Pancreas (tissue), 10 donors: ENCODE data around the gene COL11A1. TPM values are rescaled to one million over a fixed set of nuclear protein-coding genes. Genes with fewer than 3 reads are reported as not detected.

Source experiments
- ATAC-seq, 4 donors: fragments of 200-7000 bp; cut with Tn5 transposase; one replicate each; pipeline versions ENCODE4 v1.8.0 to v1.9.1; 2020; ENCODE audit warnings: mild to moderate bottlenecking in 4 of 4, moderate library complexity in 4 of 4
- DNase-seq, 6 donors: peaks; one replicate each; pipeline ENCODE4 v3.0.0-alpha.2; 2020
- FAIRE-seq: peaks from 2 replicates; lab custom pipeline; 2012; peaks lifted over from hg19 to GRCh38; lab: Jason Lieb, UNC
- H3K27ac ChIP-seq, 4 donors: fragments of 200-600 bp; sonication (generic); 1 replicate in 3 of 4; 2 replicates in 1 of 4; pipeline versions ENCODE4 v1.5.0 to v1.8.0; 2020
- H3K27me3 ChIP-seq, 4 donors: fragments of 200-600 bp; one replicate each; pipeline ENCODE4 v1.8.0; 2021
- H3K36me3 ChIP-seq, 3 donors: fragments of 200-600 bp; sonication (generic) in 1 of 3; one replicate each; pipeline versions ENCODE4 v1.5.0 to v1.8.0; 2020 to 2021
- H3K4me1 ChIP-seq, 3 donors: fragments of 200-600 bp; one replicate each; pipeline ENCODE4 v1.8.0; 2021
- H3K4me3 ChIP-seq, 4 donors: fragments of 200-600 bp; sonication (generic) in 2 of 4; one replicate each; pipeline versions ENCODE4 v1.5.0 to v1.8.0; 2020 to 2021
- H3K9me3 ChIP-seq, 4 donors: fragments of 200-600 bp; one replicate each; pipeline ENCODE4 v1.8.0; 2021
- CTCF ChIP-seq, 4 donors: fragments of 200-600 bp; sonication (generic) in 3 of 4; IDR thresholded peaks; one replicate each; pipeline versions ENCODE4 v1.5.0 to v1.8.0; 2021; ENCODE audit warnings: antibody characterized with exemption in 4 of 4
- WGBS, 2 donors: extraction: QIAGEN DNeasy Blood & Tissue Kit; methylation state at CpG; one replicate each; pipeline ENCODE4 v1.1.7; 2013; 5-methylcytosine and 5-hydroxymethylcytosine counted together
- intact Hi-C, 3 donors: fragments of 100-400 bp; cut with DNase I; formaldehyde crosslinking; loops; one replicate each; pipeline versions ENCODE4 v1.11.1 to v1.14.2; 2022
- polyA plus RNA-seq, 2 donors: library from polyadenylated mRNA; stranded (reverse); fragments of 200-250 nt; gene quantifications; one replicate each; pipeline ENCODE4 v1.2.3, GENCODE V29; 2013
- total RNA-seq, 6 donors: library from RNA; stranded (reverse); fragmentation: NEBNext Ultra II Directional in 4 of 6; extraction: Animal tissue kit (Norgen Biotek cat#: 25700) in 4 of 6; gene quantifications; one replicate each; pipeline versions ENCODE4 v1.2.1 to v1.2.4, GENCODE V29; 2021 to 2023
- donor health status: healthy with polysubstance abuse.
- donor health status: DM: no; HTN: no; CAD: no; lungs with moderate emphysema.
- donor health status: DM: no; HTN: no; CAD: no.
- donor health status: control.
- donor health status: control.
- donor health status: Bipolar disorder and iron deficiency.
- donor health status: DM: yes; HTN: yes; CAD: no.
- donor health status: DM: no; HTN: no; CAD: no.
- donor health status: DM: no; HTN: no; CAD: no.
- donor health status: DM: yes; HTN: yes; CAD: no.

The COL11A1 gene
- total and polyA plus RNA-seq, 8 donors: 0.08 to 5.7 (median 0.38) TPM; not detected in 1

- Histone ChIP-seq H3K4me1 (no peaks in the 10 kb centered on the region), H3K27ac (no peak overlapping the region), H3K4me3 (no peak overlapping the region), H3K36me3 (no peaks in the 10 kb centered on the region), H3K27me3 (peaks cover 0 to 3% (median 0%) of the 10 kb centered on the region in 4 donors), H3K9me3 (no peaks in the 10 kb centered on the region)
- FAIRE-seq (no peak), DNase-seq (no peak), ATAC-seq (peak in 1 of 4 donors; percentile 40)
- 45 to 57% methylated on average over 17 of the region's 17 CpGs for WGBS, 2 donors
- TF ChIP-seq CTCF (IDR thresholded peaks at IDR 0.05): peak in 3 of 4 donors; percentile 34 to 53 (median 37)
- intact Hi-C loops: no loop called here
Measured at GRCh38 chr1:102970496-102971078, 137.7 kb downstream of the COL11A1 start.

- FAIRE-seq: no peak
- H3K4me1 ChIP-seq: no peaks in the 10 kb centered on the region
- intact Hi-C loops: no loop called here
- peaks cover 0 to 3% (median 0%) of the 10 kb centered on the region in 4 donors for H3K27me3 ChIP-seq
- ATAC-seq: no peak
- no peak overlapping the region for H3K27ac ChIP-seq
- H3K36me3 ChIP-seq: no peaks in the 10 kb centered on the region
- no peak for TF ChIP-seq CTCF (IDR thresholded peaks at IDR 0.05)
- no peaks in the 10 kb centered on the region for H3K9me3 ChIP-seq
- WGBS, 2 donors: 18 to 27% methylated on average over 1 of the region's 1 CpG
- DNase-seq: no peak
- H3K4me3 ChIP-seq: no peak overlapping the region
Measured at GRCh38 chr1:102967786-102968185, 140.5 kb downstream of the COL11A1 start.

GRCh38 chr1:102961549-102961948, 146.8 kb downstream of the COL11A1 start:
- WGBS, 2 donors: 80 to 92% methylated on average over 2 of the region's 2 CpGs
- Histone ChIP-seq H3K27ac (no peak overlapping the region), H3K27me3 (no peaks in the 10 kb centered on the region), H3K36me3 (no peaks in the 10 kb centered on the region), H3K4me1 (no peaks in the 10 kb centered on the region), H3K4me3 (no peak overlapping the region), H3K9me3 (no peaks in the 10 kb centered on the region)
- no peak for DNase-seq
- intact Hi-C loops: no loop called here
- no peak for ATAC-seq
- no peak for TF ChIP-seq CTCF (IDR thresholded peaks at IDR 0.05)
- no peak for FAIRE-seq

- DNase-seq (no peak), FAIRE-seq (no peak)
Measured at GRCh38 chr1:102954576-102954975, 153.7 kb downstream of the COL11A1 start.

More at GRCh38 chr1:102954576-102954975, 153.7 kb downstream of the COL11A1 start:
- Histone ChIP-seq H3K27ac (no peak overlapping the region), H3K36me3 (no peaks in the 10 kb centered on the region), H3K27me3 (no peaks in the 10 kb centered on the region), H3K4me1 (no peaks in the 10 kb centered on the region), H3K4me3 (no peak overlapping the region), H3K9me3 (no peaks in the 10 kb centered on the region)
- intact Hi-C loops: no loop called here
- no peak for ATAC-seq
- TF ChIP-seq CTCF (IDR thresholded peaks at IDR 0.05): no peak
- WGBS, 2 donors: 73 to 76% methylated on average over 14 of the region's 14 CpGs
